Ascending aorta (tissue), 2 donors: ENCODE data around the gene XIRP2. TPM values are rescaled to one million over a fixed set of nuclear protein-coding genes. Genes with fewer than 3 reads are reported as not detected.

ENCODE experiments used
- DNase-seq, 2 donors: peaks; one replicate each; pipeline ENCODE4 v3.0.0-alpha.2; 2019; ENCODE audit warnings: low spot score in 2 of 2
- H3K27ac ChIP-seq, 2 donors: fragments of 200-600 bp; sonication (generic); one replicate each; pipeline ENCODE4 v1.5.1; 2016 to 2017; ENCODE audit warnings: mild to moderate bottlenecking in 1 of 2
- H3K27me3 ChIP-seq: fragments of 200-600 bp; sonication (generic); one replicate; pipeline ENCODE4 v1.5.1; 2017
- H3K36me3 ChIP-seq, 2 donors: fragments of 200-600 bp; sonication (generic); one replicate each; pipeline ENCODE4 v1.5.1; 2016
- H3K4me1 ChIP-seq, 2 donors: fragments of 200-600 bp; sonication (generic); one replicate each; pipeline ENCODE4 v1.5.1; 2016 to 2017; ENCODE audit warnings: mild to moderate bottlenecking in 1 of 2
- H3K4me3 ChIP-seq, 2 donors: fragments of 200-600 bp; sonication (generic); one replicate each; pipeline ENCODE4 v1.5.1; 2016 to 2017; ENCODE audit warnings: mild to moderate bottlenecking in 1 of 2
- H3K9me3 ChIP-seq, 2 donors: fragments of 200-600 bp; sonication (generic); one replicate each; pipeline ENCODE4 v1.5.1; 2016
- CTCF ChIP-seq, 3 experiments: fragments of 200-600 bp in 2 of 3; fragments of 450-650 bp in 1 of 3; sonication (generic) in 2 of 3; IDR thresholded peaks; one replicate each; pipeline ENCODE4 v1.5.1; 2016 to 2019; ENCODE audit warnings: antibody characterized with exemption in 3 of 3, mild to moderate bottlenecking in 1 of 3, moderate library complexity in 1 of 3
- intact Hi-C: fragments of 100-400 bp; cut with DNase I; formaldehyde crosslinking; loops from one replicate; pipeline ENCODE4 v1.15.1; 2023
- total RNA-seq: library from RNA; depleted of rRNA; stranded (reverse); fragments of >200 nt; gene quantifications from one replicate; pipeline ENCODE4 v1.1.0, GENCODE V29; 2016

The XIRP2 gene
- total RNA-seq, 1 donor from 2014 or later = 1.2 TPM

- TF ChIP-seq CTCF (IDR thresholded peaks at IDR 0.05) = no peak
- Histone ChIP-seq H3K27ac (no peak overlapping the region), H3K4me1 (no peaks in the 10 kb centered on the region), H3K27me3 (no peaks in the 10 kb centered on the region), H3K9me3 (no peaks in the 10 kb centered on the region), H3K4me3 (no peak overlapping the region), H3K36me3 (no peaks in the 10 kb centered on the region)
- intact Hi-C loops = no loop called here
- no peak for DNase-seq
These were observed 20.3 kb upstream of the XIRP2 start for GRCh38 chr2:166867874-166868514.

- H3K27me3 ChIP-seq = no peaks in the 10 kb centered on the region
- H3K4me3 ChIP-seq = no peak overlapping the region
- no peaks in the 10 kb centered on the region for H3K4me1 ChIP-seq
- no peaks in the 10 kb centered on the region for H3K36me3 ChIP-seq
- H3K9me3 ChIP-seq = no peaks in the 10 kb centered on the region
- DNase-seq = no peak
- no peak overlapping the region for H3K27ac ChIP-seq
- intact Hi-C loops = no loop called here
- no peak for TF ChIP-seq CTCF (IDR thresholded peaks at IDR 0.05)
These were observed 17.9 kb upstream of the XIRP2 start for GRCh38 chr2:166870346-166870745.

- no peaks in the 10 kb centered on the region for H3K9me3 ChIP-seq
- no peaks in the 10 kb centered on the region for H3K27me3 ChIP-seq
- H3K27ac ChIP-seq = no peak overlapping the region
- no peak for DNase-seq
- H3K4me3 ChIP-seq = no peak overlapping the region
- H3K4me1 ChIP-seq = no peaks in the 10 kb centered on the region
- intact Hi-C loops = no loop called here
- TF ChIP-seq CTCF (IDR thresholded peaks at IDR 0.05) = no peak
- H3K36me3 ChIP-seq = no peaks in the 10 kb centered on the region
These were observed 7.1 kb upstream of the XIRP2 start for GRCh38 chr2:166881177-166881576.

GRCh38 chr2:166882851-166883250, 5.4 kb upstream of the XIRP2 start:
- no peak for DNase-seq
- intact Hi-C loops = no loop called here
- H3K27ac ChIP-seq = no peak overlapping the region
- H3K36me3 ChIP-seq = no peaks in the 10 kb centered on the region
- no peak for TF ChIP-seq CTCF (IDR thresholded peaks at IDR 0.05)
- no peak overlapping the region for H3K4me3 ChIP-seq
- no peaks in the 10 kb centered on the region for H3K9me3 ChIP-seq
- no peaks in the 10 kb centered on the region for H3K27me3 ChIP-seq
- no peaks in the 10 kb centered on the region for H3K4me1 ChIP-seq

GRCh38 chr2:166891727-166892126, 3.4 kb downstream of the XIRP2 start:
- intact Hi-C loops = no loop called here
- Histone ChIP-seq H3K27ac (no peak overlapping the region), H3K9me3 (no peaks in the 10 kb centered on the region), H3K36me3 (no peaks in the 10 kb centered on the region), H3K4me3 (no peak overlapping the region), H3K27me3 (no peaks in the 10 kb centered on the region), H3K4me1 (no peaks in the 10 kb centered on the region)
- no peak for DNase-seq
- no peak for TF ChIP-seq CTCF (IDR thresholded peaks at IDR 0.05)

GRCh38 chr2:166892397-166892796, 4.1 kb downstream of the XIRP2 start:
- H3K4me1 ChIP-seq = no peaks in the 10 kb centered on the region
- no peak overlapping the region for H3K4me3 ChIP-seq
- DNase-seq = no peak
- H3K27ac ChIP-seq = no peak overlapping the region
- no peaks in the 10 kb centered on the region for H3K36me3 ChIP-seq
- no peaks in the 10 kb centered on the region for H3K9me3 ChIP-seq
- H3K27me3 ChIP-seq = no peaks in the 10 kb centered on the region
- no peak for TF ChIP-seq CTCF (IDR thresholded peaks at IDR 0.05)
- intact Hi-C loops = no loop called here
